HepG2 (cell line): ENCODE measurements around the gene PRDM12. TPM values are rescaled to one million over a fixed set of nuclear protein-coding genes. Genes with fewer than 3 reads are reported as not detected.
A peak's percentile ranks its signal among the peaks of the same experiment; 100 is the strongest.

ENCODE experiments used
- ATM ChIP-seq: fragments of 450-650 bp; IDR thresholded peaks from 2 replicates; pipeline ENCODE4 v1.7.1; 2017; ENCODE audit warnings: mild to moderate bottlenecking, borderline replicate concordance
- BRCA1 ChIP-seq: sonication (generic); formaldehyde crosslinking; IDR thresholded peaks from 2 replicates; pipeline ENCODE4 v1.4.0; 2020; ENCODE audit warnings: missing genetic modification reagents
- GFI1 ChIP-seq: sonication (generic); formaldehyde crosslinking; IDR thresholded peaks from 2 replicates; pipeline ENCODE4 v1.5.0; 2020; ENCODE audit warnings: missing genetic modification reagents, mild to moderate bottlenecking, borderline replicate concordance
- HMGXB3 ChIP-seq: sonication (generic); formaldehyde crosslinking; IDR thresholded peaks from 2 replicates; pipeline ENCODE4 v1.4.0; 2020; ENCODE audit warnings: missing genetic modification reagents, borderline replicate concordance
- IRF9 ChIP-seq: sonication (generic); formaldehyde crosslinking; IDR thresholded peaks from 2 replicates; pipeline ENCODE4 v1.8.0; 2022; ENCODE audit warnings: missing genetic modification reagents, mild to moderate bottlenecking, borderline replicate concordance
- KLF13 ChIP-seq: sonication (generic); formaldehyde crosslinking; IDR thresholded peaks from 2 replicates; pipeline ENCODE4 v1.4.0; 2020; ENCODE audit warnings: mild to moderate bottlenecking, missing genetic modification reagents
- MATR3 ChIP-seq: sonication (generic); formaldehyde crosslinking; IDR thresholded peaks from 2 replicates; pipeline ENCODE4 v1.4.0; 2020; ENCODE audit warnings: missing genetic modification reagents
- POGZ ChIP-seq: sonication (generic); formaldehyde crosslinking; IDR thresholded peaks from 2 replicates; pipeline ENCODE4 v1.4.0; 2020; ENCODE audit warnings: mild to moderate bottlenecking, missing genetic modification reagents
- POLR2AphosphoS5 ChIP-seq: IDR thresholded peaks from 2 replicates; pipeline ENCODE4 v1.6.1; 2012; ENCODE audit warnings: low read depth, low read length
- PRMT3 ChIP-seq: sonication (generic); formaldehyde crosslinking; IDR thresholded peaks from 2 replicates; pipeline ENCODE4 v1.8.1; 2022; ENCODE audit warnings: low read depth, mild to moderate bottlenecking, moderate library complexity, missing genetic modification reagents, borderline replicate concordance
- SIN3B ChIP-seq: fragments of 150-350 bp; IDR thresholded peaks from 2 replicates; pipeline ENCODE4 v1.6.1; 2014; ENCODE audit warnings: low read length
- SMAD3 ChIP-seq: sonication (generic); formaldehyde crosslinking; IDR thresholded peaks from 2 replicates; pipeline ENCODE4 v1.4.0; 2020; ENCODE audit warnings: missing genetic modification reagents
- TOPORS ChIP-seq: sonication (generic); formaldehyde crosslinking; IDR thresholded peaks from 2 replicates; pipeline ENCODE4 v1.8.0; 2023; ENCODE audit warnings: mild to moderate bottlenecking, missing genetic modification reagents
- YY1 ChIP-seq: IDR thresholded peaks from 2 replicates; pipeline ENCODE4 v1.6.1; 2011; ENCODE audit warnings: low read length, low read depth, moderate library complexity, mild to moderate bottlenecking; ENCODE audit not compliant: insufficient read depth, insufficient replicate concordance
- ZNF484 ChIP-seq: sonication (generic); formaldehyde crosslinking; IDR thresholded peaks from 2 replicates; pipeline ENCODE4 v1.5.1; 2020; ENCODE audit warnings: mild to moderate bottlenecking, low read depth, missing genetic modification reagents, borderline replicate concordance
- ZNF615 ChIP-seq: sonication (generic); formaldehyde crosslinking; IDR thresholded peaks from 2 replicates; pipeline ENCODE4 v1.5.0; 2020; ENCODE audit warnings: mild to moderate bottlenecking, missing genetic modification reagents, borderline replicate concordance
- ZNF720 ChIP-seq: sonication (generic); formaldehyde crosslinking; IDR thresholded peaks from 2 replicates; pipeline ENCODE4 v1.4.0; 2020; ENCODE audit warnings: missing genetic modification reagents
- ZNF83 ChIP-seq: sonication (generic); formaldehyde crosslinking; IDR thresholded peaks from 2 replicates; pipeline ENCODE4 v1.4.0; 2020; ENCODE audit warnings: missing genetic modification reagents, mild to moderate bottlenecking, borderline replicate concordance
- ZNF891 ChIP-seq: sonication (generic); formaldehyde crosslinking; IDR thresholded peaks from 2 replicates; pipeline ENCODE4 v1.5.0; 2020; ENCODE audit warnings: mild to moderate bottlenecking, missing genetic modification reagents
- polyA plus RNA-seq, 8 experiments: library from polyadenylated mRNA; depleted of rRNA in 3 of 8; stranded (reverse) in 7 of 8; unstranded in 1 of 8; fragments of >200 nt; fragmentation: Illumina TruSeq in 4 of 8; extraction: Trizol in 4 of 8; gene quantifications; 2 replicates each; pipeline versions ENCODE4 v1.2.1 to v1.2.3, GENCODE V29; 2011 to 2016; ENCODE audit warnings: low read depth in 4 of 8, missing spikeins in 1 of 8, mixed read lengths in 1 of 8; ENCODE audit not compliant: insufficient read depth in 1 of 8
- total RNA-seq, 5 experiments: library from RNA; depleted of rRNA; stranded (reverse); fragments of >200 nt; fragmentation: Illumina TruSeq; extraction: Trizol; gene quantifications; 2 replicates each; pipeline ENCODE4 v1.2.3, GENCODE V29; 2016; ENCODE audit warnings: low read depth in 1 of 5
- TF ChIP-seq, protein P1 (sequence below): sonication (generic); formaldehyde crosslinking; IDR thresholded peaks from 2 replicates; pipeline ENCODE4 v1.4.0; 2020; ENCODE audit warnings: missing genetic modification reagents, borderline replicate concordance
- TF ChIP-seq, protein P2 (sequence below): sonication (generic); formaldehyde crosslinking; IDR thresholded peaks from 2 replicates; pipeline ENCODE4 v1.4.0; 2020; ENCODE audit warnings: low read depth, mild to moderate bottlenecking, missing genetic modification reagents
- TF ChIP-seq, protein P3 (sequence below): sonication (generic); formaldehyde crosslinking; IDR thresholded peaks from 2 replicates; pipeline ENCODE4 v1.4.0; 2020; ENCODE audit warnings: mild to moderate bottlenecking, low read depth, missing genetic modification reagents

The PRDM12 gene
- total and polyA plus RNA-seq, 2 of the 13 experiments (the other 11 are each of a cell fraction or from before 2014, with no cell fraction given): 0.04 to 0.07 TPM

DNA sequence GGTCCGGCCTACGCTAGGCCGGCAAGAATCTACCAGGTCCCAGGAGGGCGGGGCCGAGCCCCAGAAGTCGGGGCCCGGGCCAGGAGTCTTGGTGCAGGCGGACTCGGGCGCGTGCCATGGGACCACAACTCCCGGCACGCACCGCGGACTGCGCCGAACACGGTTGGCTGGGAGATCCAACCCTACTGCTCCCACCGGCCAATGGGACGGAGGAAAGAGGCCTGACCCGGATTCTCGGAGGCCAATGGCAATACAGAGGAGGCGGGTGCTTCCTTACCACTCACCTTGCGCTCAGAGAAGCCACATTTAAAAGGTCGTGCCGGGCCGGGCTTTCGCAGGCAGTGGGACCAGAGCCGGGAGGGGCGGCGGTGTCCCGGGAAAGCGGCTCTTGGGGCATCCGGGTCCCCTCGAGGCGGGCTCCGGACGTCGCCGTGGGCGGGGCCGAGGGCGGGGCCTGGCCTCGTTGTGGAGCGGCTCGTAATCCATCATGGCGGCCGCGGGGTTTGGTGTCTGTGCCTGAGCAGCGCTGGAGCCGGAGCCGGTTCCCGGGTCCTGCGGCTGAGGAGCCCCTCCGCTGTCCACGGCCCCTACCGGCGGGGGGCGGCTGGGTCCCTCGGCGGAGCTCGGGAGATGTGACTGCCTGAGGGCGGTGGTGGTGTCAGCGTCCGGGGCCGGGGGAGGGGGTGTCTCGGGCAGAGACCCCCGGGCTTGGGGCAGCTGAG lies 48.3 kb downstream of the PRDM12 start (continued):
- TF ChIP-seq HMGXB3 (CRISPR knock-in tag): no peak
- TF ChIP-seq TOPORS (CRISPR knock-in tag): no peak
- TF ChIP-seq ATM: no peak
- no peak for TF ChIP-seq KLF13
- peak; percentile 40 for TF ChIP-seq POGZ (CRISPR knock-in tag)
- TF ChIP-seq PRMT3 (CRISPR knock-in tag): no peak
- TF ChIP-seq ZNF83 (CRISPR knock-in tag): no peak
- no peak for TF ChIP-seq BRCA1 (CRISPR knock-in tag)
- no peak; the same call in 1 of the 2 replicates for TF ChIP-seq ZNF891 (CRISPR knock-in tag)
- no peak for TF ChIP-seq SMAD3 (CRISPR knock-in tag)
- no peak for TF ChIP-seq MATR3 (CRISPR knock-in tag)
- peak; percentile 17; the same call in 1 of the 2 replicates for TF ChIP-seq IRF9 (CRISPR knock-in tag)
- TF ChIP-seq, protein P1, sequence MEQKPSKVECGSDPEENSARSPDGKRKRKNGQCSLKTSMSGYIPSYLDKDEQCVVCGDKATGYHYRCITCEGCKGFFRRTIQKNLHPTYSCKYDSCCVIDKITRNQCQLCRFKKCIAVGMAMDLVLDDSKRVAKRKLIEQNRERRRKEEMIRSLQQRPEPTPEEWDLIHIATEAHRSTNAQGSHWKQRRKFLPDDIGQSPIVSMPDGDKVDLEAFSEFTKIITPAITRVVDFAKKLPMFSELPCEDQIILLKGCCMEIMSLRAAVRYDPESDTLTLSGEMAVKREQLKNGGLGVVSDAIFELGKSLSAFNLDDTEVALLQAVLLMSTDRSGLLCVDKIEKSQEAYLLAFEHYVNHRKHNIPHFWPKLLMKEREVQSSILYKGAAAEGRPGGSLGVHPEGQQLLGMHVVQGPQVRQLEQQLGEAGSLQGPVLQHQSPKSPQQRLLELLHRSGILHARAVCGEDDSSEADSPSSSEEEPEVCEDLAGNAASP: no peak; the same call in 1 of the 2 replicates
- no peak for TF ChIP-seq SIN3B
- 0 out of 2 replicates have a peak, but pooled peaks have one; percentile 31 for TF ChIP-seq ZNF615 (CRISPR knock-in tag)
- TF ChIP-seq POLR2AphosphoS5: peak; percentile 54; the same call in 1 of the 2 replicates
- no peak for TF ChIP-seq GFI1 (CRISPR knock-in tag)
- TF ChIP-seq, protein P2, sequence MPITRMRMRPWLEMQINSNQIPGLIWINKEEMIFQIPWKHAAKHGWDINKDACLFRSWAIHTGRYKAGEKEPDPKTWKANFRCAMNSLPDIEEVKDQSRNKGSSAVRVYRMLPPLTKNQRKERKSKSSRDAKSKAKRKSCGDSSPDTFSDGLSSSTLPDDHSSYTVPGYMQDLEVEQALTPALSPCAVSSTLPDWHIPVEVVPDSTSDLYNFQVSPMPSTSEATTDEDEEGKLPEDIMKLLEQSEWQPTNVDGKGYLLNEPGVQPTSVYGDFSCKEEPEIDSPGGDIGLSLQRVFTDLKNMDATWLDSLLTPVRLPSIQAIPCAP (CRISPR knock-in tag): no peak
- no peak for TF ChIP-seq ZNF720
- TF ChIP-seq, protein P3, sequence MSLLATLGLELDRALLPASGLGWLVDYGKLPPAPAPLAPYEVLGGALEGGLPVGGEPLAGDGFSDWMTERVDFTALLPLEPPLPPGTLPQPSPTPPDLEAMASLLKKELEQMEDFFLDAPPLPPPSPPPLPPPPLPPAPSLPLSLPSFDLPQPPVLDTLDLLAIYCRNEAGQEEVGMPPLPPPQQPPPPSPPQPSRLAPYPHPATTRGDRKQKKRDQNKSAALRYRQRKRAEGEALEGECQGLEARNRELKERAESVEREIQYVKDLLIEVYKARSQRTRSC (CRISPR knock-in tag): no peak
- TF ChIP-seq ZNF484 (CRISPR knock-in tag): no peak
- peak; percentile 94 for TF ChIP-seq YY1
